Measurements from ENCODE around the gene WRAP73. TPM values are rescaled to one million over a fixed set of nuclear protein-coding genes. Genes with fewer than 3 reads are reported as not detected.
A peak's percentile ranks its signal among the peaks of the same experiment; 100 is the strongest.

Gene WRAP73
- total and polyA plus RNA-seq, 9 donors: 5.3 to 18.0 (median 15.8) TPM

GRCh38 chr1:3617806-3618345 is 32.0 kb downstream of the WRAP73 start:
- WGBS, 3 donors: 75 to 83% (median 77%) methylated on average over 17 to 18 of the region's 18 CpGs
- Histone ChIP-seq H3K9me3 (no peaks in the 10 kb centered on the region), H3K4me3 (no peak overlapping the region), H3K27ac (no peak overlapping the region), H3K4me1 (ENCODE audit: insufficient read depth) (peaks cover 3% of the 10 kb centered on the region), H3K36me3 (no peaks in the 10 kb centered on the region), H3K27me3 (no peaks in the 10 kb centered on the region)
- no peak for DNase-seq
- TF ChIP-seq EP300 (IDR thresholded peaks at IDR 0.05) (no peak), POLR2A (IDR thresholded peaks at IDR 0.05) (no peak), CTCF (IDR thresholded peaks at IDR 0.05) (no peak)
- intact Hi-C loops (cut with DNase I): loop anchor here in 3 of 4 donors (2.0 to 5.0 kb wide), 5 partner anchors 51 to 163 kb away; partner anchors contain the start of gene ARHGEF16 (in 1 of the 3)

- TF ChIP-seq EP300 (IDR thresholded peaks at IDR 0.05) (no peak), POLR2A (IDR thresholded peaks at IDR 0.05) (no peak), CTCF (IDR thresholded peaks at IDR 0.05) (no peak)
- WGBS, 3 donors: 83 to 91% (median 86%) methylated on average over 9 of the region's 9 CpGs
- intact Hi-C loops (cut with DNase I): loop anchor here in 1 of 4 donors (5.0 kb wide), 1 partner anchor 50 kb away; no protein-coding TSS in a partner anchor
Observed at GRCh38 chr1:3616861-3617260, 33.0 kb downstream of the WRAP73 start.

DNA sequence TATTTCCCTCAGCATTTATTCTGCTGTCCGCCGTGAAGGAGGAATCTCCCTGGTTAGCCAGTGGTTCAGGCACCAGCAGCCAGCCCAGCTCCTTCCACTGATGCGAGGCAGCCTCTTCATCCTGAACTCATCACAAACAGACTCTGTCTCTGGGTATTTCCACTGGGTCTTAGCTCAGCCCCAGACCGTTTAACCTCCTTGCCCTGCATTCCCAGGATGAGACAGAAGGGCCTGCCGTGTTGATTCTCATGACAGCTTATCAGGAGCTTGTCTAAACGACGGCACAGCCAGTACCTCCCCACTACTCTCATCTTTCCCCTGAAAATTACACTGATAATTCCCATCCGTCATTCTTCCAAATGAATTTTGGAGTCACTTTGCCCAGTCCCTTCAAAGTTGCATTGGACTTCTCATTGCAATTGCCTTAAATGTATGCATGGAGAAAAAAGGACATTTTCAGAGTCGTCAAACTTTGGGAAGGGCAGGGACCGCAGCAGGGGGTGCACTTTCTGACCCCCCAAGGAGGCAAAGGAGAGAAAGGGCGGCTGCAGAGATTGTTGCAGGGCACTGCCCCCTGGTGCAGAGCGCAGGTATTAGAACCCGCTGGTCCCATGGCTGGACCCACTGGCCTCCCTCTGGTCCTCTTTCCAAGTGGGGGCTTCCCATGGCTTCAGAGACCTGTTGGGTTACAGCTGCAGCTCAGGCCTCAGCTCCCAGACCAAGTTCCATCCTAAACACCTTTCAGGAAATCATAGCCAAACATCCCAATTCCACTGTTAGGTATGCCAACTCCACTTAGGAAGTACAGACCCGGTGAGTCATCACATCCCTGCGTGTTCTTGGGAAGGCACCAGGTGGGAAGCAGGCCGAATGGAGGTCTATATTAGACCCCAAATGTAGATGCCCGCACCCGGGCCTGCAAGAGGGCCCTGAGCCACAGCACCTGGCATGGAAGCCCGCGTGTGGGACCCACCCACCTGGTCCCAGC is 34.9 kb downstream of the WRAP73 start:
- H3K4me3 ChIP-seq: no peak overlapping the region
- TF ChIP-seq CTCF (IDR thresholded peaks at IDR 0.05) (peak in 1 of 3 donors; percentile 17), EP300 (IDR thresholded peaks at IDR 0.05) (no peak)
- no peak overlapping the region for H3K27ac ChIP-seq
- H3K27me3 ChIP-seq: no peaks in the 10 kb centered on the region
- no peaks in the 10 kb centered on the region for H3K9me3 ChIP-seq
- H3K36me3 ChIP-seq: no peaks in the 10 kb centered on the region
- peaks cover 7% of the 10 kb centered on the region for H3K4me1 ChIP-seq (ENCODE audit: insufficient read depth)
- intact Hi-C loops (cut with DNase I): loop anchor here in 1 of 4 donors (5.0 kb wide), 1 partner anchor 48 kb away; no protein-coding TSS in a partner anchor
- DNase-seq: no peak
- WGBS, 3 donors: 68 to 81% (median 78%) methylated on average over 20 of the region's 20 CpGs

More at GRCh38 chr1:3616861-3617260, 33.0 kb downstream of the WRAP73 start:
- Histone ChIP-seq H3K4me3 (no peak overlapping the region), H3K27ac (no peak overlapping the region), H3K27me3 (no peaks in the 10 kb centered on the region), H3K9me3 (no peaks in the 10 kb centered on the region), H3K4me1 (ENCODE audit: insufficient read depth) (peaks cover 3% of the 10 kb centered on the region), H3K36me3 (no peaks in the 10 kb centered on the region)
- no peak for DNase-seq

- H3K27ac ChIP-seq: no peak overlapping the region
- no peaks in the 10 kb centered on the region for H3K27me3 ChIP-seq
- no peaks in the 10 kb centered on the region for H3K36me3 ChIP-seq
- no peaks in the 10 kb centered on the region for H3K9me3 ChIP-seq
- TF ChIP-seq EP300 (IDR thresholded peaks at IDR 0.05) (no peak), POLR2A (IDR thresholded peaks at IDR 0.05) (no peak), CTCF (IDR thresholded peaks at IDR 0.05) (no peak)
- 60 to 72% (median 69%) methylated on average over 7 of the region's 7 CpGs for whole genome bisulfite sequencing, 3 donors
- intact Hi-C loops (cut with DNase I): no loop called here
- H3K4me3 ChIP-seq: peak overlapping the region; percentile 37
- H3K4me1 ChIP-seq (ENCODE audit: insufficient read depth): peaks cover 6% of the 10 kb centered on the region
- no peak for DNase-seq
Observed at GRCh38 chr1:3612123-3612522, 37.8 kb downstream of the WRAP73 start.
